HepG2 (cell line): ENCODE measurements around the gene CLIC1. TPM values are rescaled to one million over a fixed set of nuclear protein-coding genes. Genes with fewer than 3 reads are reported as not detected.

Experiments used
- ATAC-seq: fragments of 200-7000 bp; cut with Tn5 transposase; 3 replicates; pipeline ENCODE4 v1.9.1; 2020; ENCODE audit warnings: mild to moderate bottlenecking, moderate library complexity
- BruUV-seq: library from RNA; stranded (reverse); fragments of 400-500 nt; replicated peaks from 2 replicates; lab custom pipeline; 2021; lab: Mats Ljungman, UMichigan
- CTCF ChIA-PET: fragments of 300-600 bp; formaldehyde crosslinking; extraction: SDS; loops from one replicate; lab custom pipeline; 2021; ENCODE audit warnings: low total read pairs, inconsistent platforms, low intra/inter-chr PET ratio; lab: Yijun Ruan, JAX
- POLR2A ChIA-PET: fragments of 350-600 bp; sonication (Branson Sonifier 250); formaldehyde crosslinking; loops from one replicate; lab custom pipeline; 2020; ENCODE audit warnings: antibody characterized with exemption, inconsistent platforms; lab: Yijun Ruan, JAX
- DNase-seq: peaks from one replicate; pipeline ENCODE4 v3.0.0-alpha.2; 2015; ENCODE audit warnings: low spot score
- FAIRE-seq: peaks from 3 replicates; lab custom pipeline; 2011; peaks lifted over from hg19 to GRCh38; lab: Jason Lieb, UNC
- H2AFZ ChIP-seq: one replicate; pipeline ENCODE4 v1.6.1; 2011; ENCODE audit warnings: low read length, inconsistent platforms
- H3K27ac ChIP-seq: fragments of 300-600 bp; 3 replicates; pipeline ENCODE4 v1.8.0; 2011; ENCODE audit warnings: mixed run types, mild to moderate bottlenecking, mixed read lengths, low read length, inconsistent platforms; ENCODE audit not compliant: insufficient read depth; ENCODE audit errors: extremely low read length
- H3K27me3 ChIP-seq, 2 experiments: fragments of 200-600 bp in 1 of 2; 2 replicates in 1 of 2; 3 replicates in 1 of 2; pipeline versions ENCODE4 v1.6.0 to v1.8.0; 2011; ENCODE audit warnings: low read length in 2 of 2, mild to moderate bottlenecking in 2 of 2, moderate library complexity in 2 of 2, inconsistent platforms in 1 of 2; ENCODE audit not compliant: insufficient read depth in 2 of 2, control insufficient read depth in 1 of 2
- H3K36me3 ChIP-seq, 2 experiments: fragments of 200-600 bp in 1 of 2; replicated peaks in 1 of 2; 2 replicates in 1 of 2; 3 replicates in 1 of 2; pipeline versions ENCODE4 v1.5.1 to v1.8.0; 2011; ENCODE audit warnings: low read length in 2 of 2, inconsistent platforms in 1 of 2; ENCODE audit not compliant: insufficient read depth in 2 of 2, control insufficient read depth in 1 of 2
- H3K4me1 ChIP-seq: 2 replicates; pipeline ENCODE4 v1.5.1; 2012; ENCODE audit warnings: low read length, inconsistent platforms; ENCODE audit not compliant: insufficient read depth
- H3K4me2 ChIP-seq: 2 replicates; pipeline ENCODE4 v1.6.0; 2011; ENCODE audit warnings: low read depth, low read length, inconsistent platforms
- H3K4me3 ChIP-seq, 3 experiments: fragments of 200-600 bp in 1 of 3; sonication (generic), shearing (Covaris generic) in 1 of 3; replicated peaks in 1 of 3; 2 replicates each; pipeline ENCODE4 v1.5.1; 2011 to 2016; ENCODE audit warnings: low read length in 3 of 3, inconsistent platforms in 2 of 3, low read depth in 2 of 3, mild to moderate bottlenecking in 2 of 3, control low read depth in 1 of 3, mixed read lengths in 1 of 3; ENCODE audit not compliant: insufficient read depth in 1 of 3
- H3K79me2 ChIP-seq: one replicate; pipeline ENCODE4 v1.6.1; 2011; ENCODE audit warnings: low read length, inconsistent platforms; ENCODE audit not compliant: insufficient read depth
- H3K9ac ChIP-seq: 2 replicates; pipeline ENCODE4 v1.6.0; 2011; ENCODE audit warnings: mild to moderate bottlenecking, low read depth, low read length, inconsistent platforms; ENCODE audit not compliant: insufficient read depth
- H3K9me3 ChIP-seq: 2 replicates; pipeline ENCODE4 v1.5.1; 2012; ENCODE audit warnings: mild to moderate bottlenecking, low read length
- H4K20me1 ChIP-seq: 2 replicates; pipeline ENCODE4 v1.6.0; 2011; ENCODE audit warnings: inconsistent platforms, mild to moderate bottlenecking, low read length, moderate library complexity; ENCODE audit not compliant: insufficient read depth
- HNRNPLL ChIP-seq: fragments of 200-400 bp; formaldehyde crosslinking; IDR thresholded peaks from 2 replicates; pipeline ENCODE4 v1.6.1; 2017; ENCODE audit warnings: mild to moderate bottlenecking, low read depth, low read length; ENCODE audit not compliant: poor library complexity, severe bottlenecking
- KAT7 ChIP-seq: IDR thresholded peaks from 2 replicates; pipeline ENCODE4 v1.6.1; 2018; ENCODE audit warnings: borderline replicate concordance, missing compliant biosample characterization
- PAXIP1 ChIP-seq: sonication (generic); formaldehyde crosslinking; conservative IDR thresholded peaks from 2 replicates; pipeline ENCODE4 v1.4.0; 2020; ENCODE audit warnings: mild to moderate bottlenecking, missing genetic modification reagents, moderate library complexity
- RBFOX2 ChIP-seq: fragments of 200-400 bp; formaldehyde crosslinking; IDR thresholded peaks from 2 replicates; pipeline ENCODE4 v1.6.1; 2017; ENCODE audit warnings: low read depth, mild to moderate bottlenecking, low read length
- REL ChIP-seq: sonication (generic); formaldehyde crosslinking; conservative IDR thresholded peaks from 2 replicates; pipeline ENCODE4 v1.8.0; 2022; ENCODE audit warnings: mild to moderate bottlenecking, missing genetic modification reagents, moderate library complexity
- SNRNP70 ChIP-seq: fragments of 200-400 bp; formaldehyde crosslinking; IDR thresholded peaks from 2 replicates; pipeline ENCODE4 v1.6.1; 2017; ENCODE audit warnings: mild to moderate bottlenecking, low read depth, low read length, moderate library complexity
- TBX2 ChIP-seq: sonication (generic); formaldehyde crosslinking; IDR thresholded peaks from 2 replicates; pipeline ENCODE4 v1.5.0; 2020; ENCODE audit warnings: missing genetic modification reagents, mild to moderate bottlenecking, borderline replicate concordance
- ZBTB10 ChIP-seq: sonication (generic); formaldehyde crosslinking; IDR thresholded peaks from 2 replicates; pipeline ENCODE4 v1.4.0; 2020; ENCODE audit warnings: missing genetic modification reagents, borderline replicate concordance
- ZNF589 ChIP-seq: sonication (generic); formaldehyde crosslinking; conservative IDR thresholded peaks from 2 replicates; pipeline ENCODE4 v1.8.0; 2022; ENCODE audit warnings: mild to moderate bottlenecking, moderate library complexity, missing genetic modification reagents
- ZNF704 ChIP-seq: sonication (generic); formaldehyde crosslinking; IDR thresholded peaks from 2 replicates; pipeline ENCODE4 v1.8.1; 2023; ENCODE audit warnings: mild to moderate bottlenecking, inconsistent platforms, moderate library complexity, missing genetic modification reagents, borderline replicate concordance
- WGBS: methylation state at CpG from one replicate; pipeline ENCODE4 v1.1.6; 2017; ENCODE audit warnings: low lambda C conversion rate; 5-methylcytosine and 5-hydroxymethylcytosine counted together
- in situ Hi-C: cut with HindIII; loops from 2 replicates; pipeline ENCODE4 v1.10.0; 2017; ENCODE audit warnings: low pct_unique_long_range_greater_than_20kb; ENCODE audit not compliant: extremely low pct_ligation_motif_present
- intact Hi-C: fragments of 100-400 bp; cut with micrococcal nuclease; formaldehyde crosslinking; loops from one replicate; pipeline ENCODE4 v1.10.0; 2022; ENCODE audit not compliant: unreplicated experiment
- polyA plus RNA-seq, 8 experiments: library from polyadenylated mRNA; depleted of rRNA in 3 of 8; stranded (reverse) in 7 of 8; unstranded in 1 of 8; fragments of >200 nt; fragmentation: Illumina TruSeq in 4 of 8; extraction: Trizol in 4 of 8; gene quantifications; 2 replicates each; pipeline versions ENCODE4 v1.2.1 to v1.2.3, GENCODE V29; 2011 to 2016; ENCODE audit warnings: low read depth in 4 of 8, missing spikeins in 1 of 8, mixed read lengths in 1 of 8; ENCODE audit not compliant: insufficient read depth in 1 of 8
- total RNA-seq, 5 experiments: library from RNA; depleted of rRNA; stranded (reverse); fragments of >200 nt; fragmentation: Illumina TruSeq; extraction: Trizol; gene quantifications; 2 replicates each; pipeline ENCODE4 v1.2.3, GENCODE V29; 2016; ENCODE audit warnings: low read depth in 1 of 5
- TF ChIP-seq, protein P1 (sequence below), 2 experiments: fragments of 450-650 bp in 1 of 2; sonication (generic) in 1 of 2; formaldehyde crosslinking; IDR thresholded peaks; 2 replicates each; pipeline versions ENCODE4 v1.5.0 to v1.8.0; 2020 to 2022; ENCODE audit warnings: mild to moderate bottlenecking in 1 of 2, missing genetic modification reagents in 1 of 2
- TF ChIP-seq, protein P2 (sequence below): sonication (generic); formaldehyde crosslinking; IDR thresholded peaks from 2 replicates; pipeline ENCODE4 v1.9.0; 2021; ENCODE audit warnings: missing genetic modification reagents, borderline replicate concordance

CLIC1 gene
- total and polyA plus RNA-seq, 2 of the 13 experiments (the other 11 are each of a cell fraction or from before 2014, with no cell fraction given) = 602 to 891 TPM

- Histone ChIP-seq H3K79me2 (peaks cover 21% of the 10 kb centered on the region), H3K36me3 (no peaks in the 10 kb centered on the region; a peak in 1 of 5 replicates), H3K4me1 (peaks cover 31% of the 10 kb centered on the region), H4K20me1 (no peaks in the 10 kb centered on the region), H3K4me2 (no peak overlapping the region), H3K27me3 (peaks cover 3 to 18% of the 10 kb centered on the region in 2 experiments; a peak in 3 of 5 replicates), H3K27ac (no peak overlapping the region), H3K9ac (no peak overlapping the region), H3K4me3 (no peak overlapping the region), H2AFZ (no peak overlapping the region), H3K9me3 (no peaks in the 10 kb centered on the region)
- CTCF ChIA-PET = no interaction called here
- POLR2A ChIA-PET = interaction anchor here (0.7 to 1.1 kb wide), 2 partner anchors 31 to 957 kb away, joined by 3 to 5 read pairs; partner anchors contain the start of gene CLIC1
- DNase-seq (no peak), ATAC-seq (no peak), FAIRE-seq (no peak)
- intact Hi-C loops = no loop called here
- in situ Hi-C loops = no loop called here
- 51% methylated on average over 6 of the region's 6 CpGs for WGBS
- no TSS peak for BruUV-seq
- no peak for TF ChIP-seq ZNF589 (CRISPR knock-in tag)
- TF ChIP-seq, protein P1, sequence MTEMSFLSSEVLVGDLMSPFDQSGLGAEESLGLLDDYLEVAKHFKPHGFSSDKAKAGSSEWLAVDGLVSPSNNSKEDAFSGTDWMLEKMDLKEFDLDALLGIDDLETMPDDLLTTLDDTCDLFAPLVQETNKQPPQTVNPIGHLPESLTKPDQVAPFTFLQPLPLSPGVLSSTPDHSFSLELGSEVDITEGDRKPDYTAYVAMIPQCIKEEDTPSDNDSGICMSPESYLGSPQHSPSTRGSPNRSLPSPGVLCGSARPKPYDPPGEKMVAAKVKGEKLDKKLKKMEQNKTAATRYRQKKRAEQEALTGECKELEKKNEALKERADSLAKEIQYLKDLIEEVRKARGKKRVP (CRISPR knock-in tag; IDR thresholded peaks at IDR 0.05) = no peak
- no peak for TF ChIP-seq ZNF704
- no peak for TF ChIP-seq REL (CRISPR knock-in tag)
- TF ChIP-seq RBFOX2 = no peak
- no peak for TF ChIP-seq KAT7 (CRISPR knock-in tag)
- no peak for TF ChIP-seq TBX2
- TF ChIP-seq SNRNP70 = no peak
- TF ChIP-seq HNRNPLL = no peak
- TF ChIP-seq ZBTB10 (CRISPR knock-in tag) = no peak
- no peak for TF ChIP-seq PAXIP1 (CRISPR knock-in tag)
- TF ChIP-seq, protein P2, sequence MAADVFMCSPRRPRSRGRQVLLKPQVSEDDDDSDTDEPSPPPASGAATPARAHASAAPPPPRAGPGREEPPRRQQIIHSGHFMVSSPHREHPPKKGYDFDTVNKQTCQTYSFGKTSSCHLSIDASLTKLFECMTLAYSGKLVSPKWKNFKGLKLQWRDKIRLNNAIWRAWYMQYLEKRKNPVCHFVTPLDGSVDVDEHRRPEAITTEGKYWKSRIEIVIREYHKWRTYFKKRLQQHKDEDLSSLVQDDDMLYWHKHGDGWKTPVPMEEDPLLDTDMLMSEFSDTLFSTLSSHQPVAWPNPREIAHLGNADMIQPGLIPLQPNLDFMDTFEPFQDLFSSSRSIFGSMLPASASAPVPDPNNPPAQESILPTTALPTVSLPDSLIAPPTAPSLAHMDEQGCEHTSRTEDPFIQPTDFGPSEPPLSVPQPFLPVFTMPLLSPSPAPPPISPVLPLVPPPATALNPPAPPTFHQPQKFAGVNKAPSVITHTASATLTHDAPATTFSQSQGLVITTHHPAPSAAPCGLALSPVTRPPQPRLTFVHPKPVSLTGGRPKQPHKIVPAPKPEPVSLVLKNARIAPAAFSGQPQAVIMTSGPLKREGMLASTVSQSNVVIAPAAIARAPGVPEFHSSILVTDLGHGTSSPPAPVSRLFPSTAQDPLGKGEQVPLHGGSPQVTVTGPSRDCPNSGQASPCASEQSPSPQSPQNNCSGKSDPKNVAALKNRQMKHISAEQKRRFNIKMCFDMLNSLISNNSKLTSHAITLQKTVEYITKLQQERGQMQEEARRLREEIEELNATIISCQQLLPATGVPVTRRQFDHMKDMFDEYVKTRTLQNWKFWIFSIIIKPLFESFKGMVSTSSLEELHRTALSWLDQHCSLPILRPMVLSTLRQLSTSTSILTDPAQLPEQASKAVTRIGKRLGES (CRISPR knock-in tag) = no peak
Observed at GRCh38 chr6:31705931-31706330, 30.4 kb downstream of the CLIC1 start.
